DND-41 (cell line): ENCODE measurements around the gene ASXL1.

Experiments used
- ATAC-seq: fragments of 200-7000 bp; cut with Tn5 transposase; 3 replicates; pipeline ENCODE4 v1.9.1; 2021; ENCODE audit warnings: low read depth; ENCODE audit not compliant: insufficient read depth
- DNase-seq: peaks from one replicate; pipeline ENCODE4 v3.0.0-alpha.2; 2020
- H2AFZ ChIP-seq: 2 replicates; pipeline ENCODE4 v1.6.0; 2012; ENCODE audit warnings: low read depth, low read length
- H3K27ac ChIP-seq: 2 replicates; pipeline ENCODE4 v1.5.1; 2012; ENCODE audit warnings: low read length, inconsistent platforms
- H3K27me3 ChIP-seq: fragments of 200-600 bp; sonication (generic); 2 replicates; pipeline ENCODE4 v1.6.0; 2012; ENCODE audit warnings: low read length, mild to moderate bottlenecking, inconsistent platforms; ENCODE audit not compliant: insufficient read depth, poor library complexity
- H3K36me3 ChIP-seq: 2 replicates; pipeline ENCODE4 v1.5.1; 2012; ENCODE audit warnings: low read length, inconsistent platforms; ENCODE audit not compliant: insufficient read depth
- H3K4me1 ChIP-seq: 2 replicates; pipeline ENCODE4 v1.5.1; 2012; ENCODE audit warnings: mild to moderate bottlenecking, low read length; ENCODE audit not compliant: insufficient read depth
- H3K4me2 ChIP-seq: 2 replicates; pipeline ENCODE4 v1.6.0; 2012; ENCODE audit warnings: mild to moderate bottlenecking, moderate library complexity, low read length, inconsistent platforms; ENCODE audit not compliant: insufficient read depth
- H3K4me3 ChIP-seq, 2 experiments: fragments of 200-600 bp in 1 of 2; shearing (Covaris generic) in 1 of 2; 2 replicates each; pipeline ENCODE4 v1.5.1; 2012 to 2016; ENCODE audit warnings: inconsistent platforms in 2 of 2, low read length in 2 of 2, mild to moderate bottlenecking in 2 of 2, low read depth in 1 of 2, moderate library complexity in 1 of 2
- H3K79me2 ChIP-seq: 2 replicates; pipeline ENCODE4 v1.6.0; 2012; ENCODE audit warnings: low read length, inconsistent platforms; ENCODE audit not compliant: insufficient read depth
- H3K9ac ChIP-seq: 2 replicates; pipeline ENCODE4 v1.6.0; 2012; ENCODE audit warnings: low read depth, mild to moderate bottlenecking, inconsistent platforms, low read length, moderate library complexity
- H3K9me3 ChIP-seq: 2 replicates; pipeline ENCODE4 v1.5.1; 2012; ENCODE audit warnings: low read length, moderate library complexity, mild to moderate bottlenecking, inconsistent platforms; ENCODE audit not compliant: insufficient read depth, severe bottlenecking
- H4K20me1 ChIP-seq: 2 replicates; pipeline ENCODE4 v1.6.0; 2012; ENCODE audit warnings: low read length; ENCODE audit not compliant: insufficient read depth
- EZH2 ChIP-seq: IDR thresholded peaks from 3 replicates; pipeline ENCODE4 v1.6.1; 2012; ENCODE audit warnings: borderline replicate concordance, low read depth, mild to moderate bottlenecking, moderate library complexity, low read length, inconsistent platforms; ENCODE audit not compliant: severe bottlenecking
- TF ChIP-seq, protein P1 (sequence below): IDR thresholded peaks from 2 replicates; pipeline ENCODE4 v1.5.1; 2012; ENCODE audit warnings: borderline replicate concordance, low read length, moderate library complexity, mild to moderate bottlenecking; ENCODE audit not compliant: poor library complexity, severe bottlenecking; ENCODE audit errors: extremely low read depth

The ASXL1 gene

DNA sequence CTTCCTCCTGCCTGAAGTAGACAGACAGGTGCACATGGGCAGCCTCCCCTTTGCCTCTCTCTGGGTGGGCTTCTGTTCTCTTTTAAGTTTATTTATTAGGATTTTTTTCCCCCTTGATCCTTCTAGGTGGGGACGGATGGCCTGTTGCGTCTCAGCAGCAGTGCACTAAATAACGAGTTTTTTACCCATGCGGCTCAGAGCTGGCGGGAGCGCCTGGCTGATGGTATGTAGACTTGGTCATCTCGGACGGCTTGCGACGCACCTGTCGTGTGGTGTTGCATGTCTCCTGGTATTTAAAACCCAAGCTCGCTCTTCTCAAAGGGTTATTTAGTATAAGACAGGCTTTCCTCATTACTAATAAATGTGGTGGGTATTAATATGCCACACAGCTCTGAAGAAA, 73.3 kb downstream of the ASXL1 start:
- H3K4me2 ChIP-seq = no peak overlapping the region
- DNase-seq = no peak

DNA sequence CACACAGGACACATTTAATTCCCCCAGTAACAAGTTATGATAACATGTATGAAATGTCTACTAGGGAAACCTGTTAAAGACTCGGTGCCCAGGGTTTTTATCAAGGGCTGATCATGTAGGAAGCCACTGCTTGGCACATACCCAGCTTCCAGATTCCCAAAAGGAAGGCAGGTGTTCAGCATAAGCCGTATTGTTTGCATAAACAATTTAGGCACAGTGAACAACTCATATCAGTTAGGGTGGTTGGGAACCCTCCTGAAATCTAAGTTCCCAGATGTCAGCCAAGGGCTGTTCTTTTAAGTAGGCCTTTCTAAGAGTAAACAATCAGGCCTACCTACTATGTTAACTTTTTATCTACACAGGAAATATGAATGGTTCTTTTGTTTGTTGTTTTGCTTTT, 74.1 kb downstream of the ASXL1 start:
- H2AFZ ChIP-seq = no peak overlapping the region
- ATAC-seq = no peak
- no peaks in the 10 kb centered on the region for H3K27me3 ChIP-seq
- no peak overlapping the region for H3K9ac ChIP-seq
- H4K20me1 ChIP-seq = peaks cover 40% of the 10 kb centered on the region
- H3K9me3 ChIP-seq = no peaks in the 10 kb centered on the region
- H3K4me2 ChIP-seq = no peak overlapping the region
- H3K36me3 ChIP-seq = peaks cover 100% of the 10 kb centered on the region
- H3K4me3 ChIP-seq = no peak overlapping the region
- TF ChIP-seq, protein P1, sequence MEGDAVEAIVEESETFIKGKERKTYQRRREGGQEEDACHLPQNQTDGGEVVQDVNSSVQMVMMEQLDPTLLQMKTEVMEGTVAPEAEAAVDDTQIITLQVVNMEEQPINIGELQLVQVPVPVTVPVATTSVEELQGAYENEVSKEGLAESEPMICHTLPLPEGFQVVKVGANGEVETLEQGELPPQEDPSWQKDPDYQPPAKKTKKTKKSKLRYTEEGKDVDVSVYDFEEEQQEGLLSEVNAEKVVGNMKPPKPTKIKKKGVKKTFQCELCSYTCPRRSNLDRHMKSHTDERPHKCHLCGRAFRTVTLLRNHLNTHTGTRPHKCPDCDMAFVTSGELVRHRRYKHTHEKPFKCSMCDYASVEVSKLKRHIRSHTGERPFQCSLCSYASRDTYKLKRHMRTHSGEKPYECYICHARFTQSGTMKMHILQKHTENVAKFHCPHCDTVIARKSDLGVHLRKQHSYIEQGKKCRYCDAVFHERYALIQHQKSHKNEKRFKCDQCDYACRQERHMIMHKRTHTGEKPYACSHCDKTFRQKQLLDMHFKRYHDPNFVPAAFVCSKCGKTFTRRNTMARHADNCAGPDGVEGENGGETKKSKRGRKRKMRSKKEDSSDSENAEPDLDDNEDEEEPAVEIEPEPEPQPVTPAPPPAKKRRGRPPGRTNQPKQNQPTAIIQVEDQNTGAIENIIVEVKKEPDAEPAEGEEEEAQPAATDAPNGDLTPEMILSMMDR = no peak
- no peak for TF ChIP-seq EZH2
- no peak overlapping the region for H3K27ac ChIP-seq
- no peaks in the 10 kb centered on the region for H3K4me1 ChIP-seq
- DNase-seq = no peak
- peaks cover 12% of the 10 kb centered on the region for H3K79me2 ChIP-seq

More for the DNA sequence above, 73.3 kb downstream of the ASXL1 start:
- peaks cover 18% of the 10 kb centered on the region for H3K79me2 ChIP-seq
- H3K27me3 ChIP-seq = no peaks in the 10 kb centered on the region
- TF ChIP-seq, protein P1 = no peak
- no peak for TF ChIP-seq EZH2
- ATAC-seq = no peak
- no peak overlapping the region for H3K9ac ChIP-seq
- no peaks in the 10 kb centered on the region for H3K9me3 ChIP-seq
- H3K27ac ChIP-seq = no peak overlapping the region
- H3K4me3 ChIP-seq = no peak overlapping the region
- no peaks in the 10 kb centered on the region for H3K4me1 ChIP-seq
- H2AFZ ChIP-seq = no peak overlapping the region
- H3K36me3 ChIP-seq = peaks cover 97% of the 10 kb centered on the region
- H4K20me1 ChIP-seq = peaks cover 32% of the 10 kb centered on the region

DNA sequence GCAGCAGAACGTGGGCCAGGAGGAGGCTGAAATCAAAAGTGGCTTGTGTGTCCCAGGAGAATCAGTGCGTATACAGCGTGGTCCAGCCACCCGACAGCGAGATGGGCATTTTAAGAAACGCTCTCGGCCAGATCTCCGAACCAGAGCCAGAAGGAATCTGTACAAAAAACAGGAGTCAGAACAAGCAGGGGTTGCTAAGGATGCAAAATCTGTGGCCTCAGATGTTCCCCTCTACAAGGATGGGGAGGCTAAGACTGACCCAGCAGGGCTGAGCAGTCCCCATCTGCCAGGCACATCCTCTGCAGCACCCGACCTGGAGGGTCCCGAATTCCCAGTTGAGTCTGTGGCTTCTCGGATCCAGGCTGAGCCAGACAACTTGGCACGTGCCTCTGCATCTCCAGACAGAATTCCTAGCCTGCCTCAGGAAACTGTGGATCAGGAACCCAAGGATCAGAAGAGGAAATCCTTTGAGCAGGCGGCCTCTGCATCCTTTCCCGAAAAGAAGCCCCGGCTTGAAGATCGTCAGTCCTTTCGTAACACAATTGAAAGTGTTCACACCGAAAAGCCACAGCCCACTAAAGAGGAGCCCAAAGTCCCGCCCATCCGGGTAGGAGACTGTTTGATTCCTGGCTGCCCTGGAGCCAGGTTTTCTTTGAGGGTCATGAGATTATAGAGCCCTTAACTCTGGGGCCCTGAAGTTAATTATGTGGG, 75.3 kb downstream of the ASXL1 start:
- no peak overlapping the region for H3K9ac ChIP-seq
- no peak overlapping the region for H3K4me3 ChIP-seq
- TF ChIP-seq EZH2 = no peak
- TF ChIP-seq, protein P1 = no peak
- no peaks in the 10 kb centered on the region for H3K4me1 ChIP-seq
- H3K9me3 ChIP-seq = no peaks in the 10 kb centered on the region
- DNase-seq (no peak), ATAC-seq (no peak)
- H3K79me2 ChIP-seq = peaks cover 2% of the 10 kb centered on the region; the same call in 1 of the 2 replicates
- H2AFZ ChIP-seq = no peak overlapping the region
- H3K36me3 ChIP-seq = peaks cover 100% of the 10 kb centered on the region
- no peaks in the 10 kb centered on the region for H3K27me3 ChIP-seq
- peaks cover 43% of the 10 kb centered on the region for H4K20me1 ChIP-seq
- no peak overlapping the region for H3K27ac ChIP-seq
- no peak overlapping the region for H3K4me2 ChIP-seq
